HG03108 (cell line): ENCODE results near the gene UBA6.
"Not testable (repeated sequence)": the region's sequence is repeated elsewhere in the genome, so short reads cannot be mapped to it uniquely, and the experiment has no call there.

Source experiments
- ATAC-seq: cut with Tn5 transposase; IDR thresholded peaks from one replicate; pipeline ENCODE4 v1.9.1; 2021; ENCODE audit warnings: moderate library complexity; ENCODE audit not compliant: unreplicated experiment

The UBA6 gene

GRCh38 chr4:67674098-67674497 is 26.9 kb downstream of the UBA6 start:
- ATAC-seq = no peak

DNA sequence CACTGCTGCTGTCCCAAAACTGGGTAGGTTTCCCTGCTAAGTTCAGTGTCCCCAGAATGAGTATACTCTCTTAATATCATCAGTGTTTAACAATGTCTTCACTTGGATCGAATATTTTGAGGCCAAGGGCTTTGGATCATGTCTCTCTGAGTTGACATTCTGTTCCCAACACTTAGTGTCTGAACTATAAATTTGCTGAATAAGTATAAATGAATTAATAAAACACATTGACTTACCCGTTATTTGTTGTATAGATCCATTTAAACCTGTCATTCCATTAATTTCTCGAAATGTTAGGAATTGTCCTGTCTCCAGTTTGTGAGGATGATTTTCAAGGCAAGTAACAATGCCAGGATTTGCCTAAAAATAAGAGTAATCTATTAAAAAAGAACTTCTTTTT is 32.6 kb downstream of the UBA6 start:
- ATAC-seq = no peak

GRCh38 chr4:67660418-67660817 is 40.5 kb downstream of the UBA6 start:
- no peak for ATAC-seq

- ATAC-seq = no peak
Observed at GRCh38 chr4:67659065-67659464, 41.9 kb downstream of the UBA6 start.

DNA sequence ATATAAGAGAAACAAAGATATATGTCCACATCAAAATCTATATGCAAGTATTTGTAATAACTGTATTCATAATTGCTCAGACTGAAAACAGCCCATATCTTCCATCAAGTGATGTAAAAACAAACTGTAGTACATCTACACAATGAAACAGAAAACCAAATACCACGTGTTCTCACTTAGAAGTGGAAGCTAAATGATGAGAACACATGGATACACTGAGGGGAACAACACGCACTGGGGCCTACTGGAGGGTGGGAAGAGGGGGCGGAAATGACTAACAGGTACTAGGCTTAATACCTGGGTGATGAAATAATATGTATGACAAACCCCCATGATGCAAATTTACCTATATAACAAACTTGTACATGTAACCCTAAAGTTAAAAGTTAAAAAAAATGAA is 42.7 kb downstream of the UBA6 start:
- no peak for ATAC-seq

DNA sequence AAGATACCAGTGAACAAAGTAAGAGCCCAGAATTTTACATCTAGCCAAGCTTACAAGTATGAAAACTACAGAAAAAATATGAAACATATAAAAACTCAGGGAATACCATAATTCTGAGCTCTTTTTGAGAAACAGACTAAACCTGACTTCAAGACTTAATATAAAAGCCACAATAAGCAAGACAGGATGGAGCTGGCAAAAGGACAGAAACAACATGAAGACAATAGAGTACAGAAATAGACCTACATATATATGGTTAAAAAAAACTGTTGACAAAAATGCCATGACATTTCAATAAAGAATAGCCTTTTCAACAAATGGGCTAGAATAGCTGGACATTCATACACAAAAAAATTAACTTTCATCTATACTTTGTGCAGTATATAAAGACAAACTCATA is 49.4 kb downstream of the UBA6 start:
- no peak for ATAC-seq

DNA sequence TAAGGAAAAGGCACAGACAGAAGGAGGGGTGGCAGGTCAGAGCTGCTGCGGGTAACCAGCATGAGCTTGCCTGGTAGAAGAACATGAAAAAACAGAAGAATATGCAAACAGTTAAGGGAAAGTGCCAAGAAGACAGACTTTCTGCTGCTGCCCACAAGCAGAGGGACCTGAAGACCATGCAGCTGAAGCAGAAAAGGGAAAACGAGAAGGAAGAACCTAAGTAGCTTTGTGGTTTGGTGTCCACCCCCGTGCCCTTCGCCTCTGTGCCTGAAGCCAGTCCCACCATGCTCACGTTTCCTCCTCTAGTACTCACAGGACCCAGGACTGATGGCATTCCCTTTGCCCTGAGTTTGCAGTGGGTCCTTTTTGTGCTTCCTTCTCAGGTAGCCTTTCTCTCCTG is 62.8 kb downstream of the UBA6 start:
- ATAC-seq = no peak

- ATAC-seq = not testable (repeated sequence)
Observed at GRCh38 chr4:67636978-67637377, 64.0 kb downstream of the UBA6 start.

- no peak for ATAC-seq
Observed at GRCh38 chr4:67635331-67635730, 65.6 kb downstream of the UBA6 start.

- no peak for ATAC-seq
Observed at GRCh38 chr4:67634741-67635140, 66.2 kb downstream of the UBA6 start.

- ATAC-seq = no peak
Observed at GRCh38 chr4:67632492-67632891, 68.5 kb downstream of the UBA6 start.

DNA sequence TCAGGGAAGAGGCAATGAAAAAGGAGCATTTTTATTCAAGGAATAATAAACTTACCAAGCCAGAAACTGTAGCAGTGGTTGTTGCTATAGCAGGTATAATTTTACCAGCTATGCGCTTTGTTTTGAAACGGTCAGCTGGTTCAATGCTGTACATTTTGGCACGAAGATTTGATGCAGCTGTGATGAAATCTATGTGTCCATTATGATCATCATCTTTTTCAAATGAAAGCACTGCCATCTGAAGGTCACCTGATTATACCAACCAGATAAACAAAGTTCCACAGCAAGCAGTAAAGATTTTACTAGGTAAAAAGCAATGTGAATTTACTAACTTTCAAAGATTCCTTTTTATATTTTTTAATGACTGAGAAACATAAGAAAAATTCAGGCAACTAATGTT is 76.0 kb downstream of the UBA6 start:
- no peak for ATAC-seq

DNA sequence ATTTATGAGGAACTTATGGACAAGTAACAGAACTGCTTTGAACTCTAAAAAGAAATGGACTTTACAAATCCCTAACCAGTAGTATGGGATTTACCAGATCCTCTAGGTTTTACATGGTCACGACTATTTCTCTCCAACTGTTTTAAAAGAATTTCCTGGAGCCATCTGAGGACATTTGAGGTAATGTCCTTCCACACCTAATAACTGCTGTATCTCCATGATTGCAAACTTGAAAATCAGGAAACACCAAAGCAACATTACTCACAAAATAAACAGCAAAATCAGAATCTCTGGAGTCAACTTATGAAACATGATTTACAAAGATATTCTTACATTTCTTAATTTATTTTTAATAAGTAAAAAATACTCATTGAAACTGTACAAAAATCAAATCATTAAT is 84.5 kb downstream of the UBA6 start:
- ATAC-seq = no peak

- ATAC-seq = no peak
Observed at GRCh38 chr4:67615119-67615518, 85.8 kb downstream of the UBA6 start.

DNA sequence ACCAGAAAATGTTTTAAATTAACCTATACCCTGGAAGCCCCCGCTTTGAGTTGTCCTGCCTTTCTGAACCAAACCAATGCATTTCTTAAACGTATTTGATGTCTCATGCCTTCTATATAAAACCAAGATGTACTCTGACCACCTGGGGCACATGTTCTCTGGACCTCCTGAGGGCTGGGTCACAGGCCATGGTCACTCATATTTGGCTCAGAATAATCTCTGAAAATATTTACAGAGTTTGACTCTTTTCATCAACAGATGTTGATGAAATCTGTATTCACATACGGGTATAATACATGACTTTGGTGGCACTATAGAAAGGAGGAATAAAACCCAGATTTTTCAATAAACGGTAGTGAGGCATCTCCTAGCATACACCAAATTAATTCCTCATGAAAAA is 86.8 kb downstream of the UBA6 start:
- ATAC-seq = no peak

- no peak for ATAC-seq
Observed at GRCh38 chr4:67608027-67608426, 92.9 kb downstream of the UBA6 start.

DNA sequence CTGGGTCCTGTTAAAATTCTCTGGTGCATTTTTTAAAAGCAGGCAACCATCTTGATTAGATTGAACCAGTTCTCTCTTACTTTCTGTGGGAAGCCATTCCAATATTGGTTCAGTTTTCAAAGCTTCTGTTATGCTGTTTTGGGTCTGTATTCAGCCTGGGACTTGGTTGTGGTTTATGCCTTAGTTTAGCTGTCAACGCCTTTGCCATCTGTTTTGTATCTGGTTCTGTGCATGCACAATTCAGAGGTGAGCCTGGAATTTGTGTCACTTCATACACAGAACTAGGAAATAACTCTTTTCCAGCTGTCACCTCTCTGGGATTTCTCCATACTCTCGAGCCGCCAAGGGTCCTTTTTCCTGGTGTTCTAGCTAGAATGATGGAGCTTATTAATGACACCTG is 96.2 kb downstream of the UBA6 start:
- no peak for ATAC-seq

- ATAC-seq = no peak
Observed at GRCh38 chr4:67604029-67604381, 97.0 kb downstream of the UBA6 start.

- no peak for ATAC-seq
Observed at GRCh38 chr4:67603310-67604028, 97.5 kb downstream of the UBA6 start.

DNA sequence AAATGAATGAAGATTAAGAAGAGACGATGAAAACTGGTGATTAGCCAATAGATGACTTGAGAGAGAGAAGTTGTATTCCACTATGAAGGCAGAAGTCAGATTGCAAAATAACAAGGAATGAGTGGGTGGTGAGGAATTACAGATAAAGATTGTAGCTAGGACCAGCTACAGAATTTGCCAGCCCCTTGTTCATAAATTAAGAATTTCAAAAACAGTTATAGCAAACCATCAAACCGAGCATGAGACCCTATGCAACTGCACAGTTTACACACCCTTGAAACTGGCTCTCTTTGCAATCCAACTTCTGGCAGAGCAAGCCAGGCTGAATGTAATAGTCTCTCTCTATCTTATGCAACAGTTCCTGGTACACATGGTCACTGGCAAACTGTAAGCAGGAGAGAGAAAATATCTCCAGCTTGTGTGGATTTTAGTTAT is 107.2 kb downstream of the UBA6 start:
- no peak for ATAC-seq

- no peak for ATAC-seq
Observed at GRCh38 chr4:67587156-67587555, 113.8 kb downstream of the UBA6 start.

DNA sequence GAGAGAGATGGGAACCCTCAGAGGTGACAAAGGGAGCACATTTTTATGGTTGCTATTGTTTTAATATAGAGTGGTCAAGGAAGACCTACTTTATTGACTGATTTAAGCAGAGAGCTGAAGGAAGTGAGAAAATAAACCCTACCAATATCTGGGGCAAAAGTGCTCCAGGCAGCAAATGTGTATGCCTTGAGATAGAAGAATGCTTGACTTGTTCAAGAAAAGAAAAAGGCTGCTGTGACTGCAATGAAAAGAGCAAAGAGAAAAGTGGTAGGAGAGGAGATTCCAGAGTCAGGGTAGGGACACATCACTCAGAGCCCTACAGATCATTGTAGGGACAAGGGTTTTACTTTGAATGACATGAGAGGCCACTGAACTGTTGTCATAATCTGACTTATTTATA is 116.5 kb downstream of the UBA6 start:
- no peak for ATAC-seq

DNA sequence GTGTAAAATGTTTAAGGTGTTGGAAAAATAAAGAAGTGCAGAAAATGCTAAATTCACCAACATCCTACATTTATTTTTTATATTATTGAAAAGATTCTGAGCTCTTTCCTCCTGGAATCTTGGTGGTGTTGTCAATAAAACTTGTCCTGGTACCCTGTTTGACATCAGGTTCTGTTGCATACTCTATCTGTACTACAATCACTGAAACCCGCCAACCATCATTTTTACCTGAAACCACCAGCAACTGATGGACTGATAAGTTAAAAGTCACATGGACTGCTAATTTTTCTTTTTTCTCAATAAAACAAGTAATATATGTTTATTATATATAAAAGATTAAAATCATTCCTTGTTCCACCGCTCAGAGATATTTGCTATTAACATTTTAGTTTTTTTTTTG is 119.0 kb downstream of the UBA6 start:
- ATAC-seq = no peak
